Measurements from ENCODE around the gene KCTD1.

DNA sequence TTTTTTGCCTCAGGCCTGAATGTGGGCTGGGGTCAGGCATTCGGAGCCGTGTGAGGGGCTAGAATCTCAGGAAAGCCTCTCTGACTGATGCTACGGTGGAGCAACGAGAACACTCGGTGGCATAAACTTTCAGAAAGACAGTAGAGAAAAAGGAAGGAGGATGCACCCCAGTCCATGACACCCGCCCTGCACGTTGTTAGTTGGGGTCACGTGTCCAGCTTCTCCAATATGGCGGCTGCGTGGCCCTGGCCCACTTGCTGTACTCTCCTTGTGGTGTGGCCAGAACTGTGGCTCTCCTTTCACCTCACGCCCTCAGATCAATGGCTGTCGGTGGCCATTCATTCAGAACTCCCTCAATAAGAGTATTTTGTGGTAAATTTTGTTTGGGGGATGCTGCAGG, 131.2 kb downstream of the KCTD1 start:
- TF ChIP-seq, protein P1, sequence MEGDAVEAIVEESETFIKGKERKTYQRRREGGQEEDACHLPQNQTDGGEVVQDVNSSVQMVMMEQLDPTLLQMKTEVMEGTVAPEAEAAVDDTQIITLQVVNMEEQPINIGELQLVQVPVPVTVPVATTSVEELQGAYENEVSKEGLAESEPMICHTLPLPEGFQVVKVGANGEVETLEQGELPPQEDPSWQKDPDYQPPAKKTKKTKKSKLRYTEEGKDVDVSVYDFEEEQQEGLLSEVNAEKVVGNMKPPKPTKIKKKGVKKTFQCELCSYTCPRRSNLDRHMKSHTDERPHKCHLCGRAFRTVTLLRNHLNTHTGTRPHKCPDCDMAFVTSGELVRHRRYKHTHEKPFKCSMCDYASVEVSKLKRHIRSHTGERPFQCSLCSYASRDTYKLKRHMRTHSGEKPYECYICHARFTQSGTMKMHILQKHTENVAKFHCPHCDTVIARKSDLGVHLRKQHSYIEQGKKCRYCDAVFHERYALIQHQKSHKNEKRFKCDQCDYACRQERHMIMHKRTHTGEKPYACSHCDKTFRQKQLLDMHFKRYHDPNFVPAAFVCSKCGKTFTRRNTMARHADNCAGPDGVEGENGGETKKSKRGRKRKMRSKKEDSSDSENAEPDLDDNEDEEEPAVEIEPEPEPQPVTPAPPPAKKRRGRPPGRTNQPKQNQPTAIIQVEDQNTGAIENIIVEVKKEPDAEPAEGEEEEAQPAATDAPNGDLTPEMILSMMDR (IDR thresholded peaks at IDR 0.05), result no peak
- TF ChIP-seq EZH2phosphoT487 (IDR thresholded peaks at IDR 0.05), result no peak

All from neural progenitor cell (in vitro differentiated cells).